K562 (cell line): ENCODE results near the gene PRKCQ. TPM values are rescaled to one million over a fixed set of nuclear protein-coding genes. Genes with fewer than 3 reads are reported as not detected.

Experiments
- ATAC-seq: fragments of 200-7000 bp; cut with Tn5 transposase; 3 replicates; pipeline ENCODE4 v1.9.1; 2020; ENCODE audit warnings: moderate library complexity
- BruUV-seq: library from RNA; stranded (reverse); fragments of 400-500 nt; replicated peaks from 2 replicates; lab custom pipeline; 2021; lab: Mats Ljungman, UMichigan
- CTCF ChIA-PET: fragments of 300-600 bp; formaldehyde crosslinking; extraction: SDS; loops from one replicate; lab custom pipeline; 2021; ENCODE audit warnings: low intra/inter-chr PET ratio; lab: Yijun Ruan, JAX
- POLR2A ChIA-PET: fragments of 300-600, 350-650 bp; sonication (Branson Sonifier 250); formaldehyde crosslinking; extraction: SDS; loops from one replicate; lab custom pipeline; 2021; ENCODE audit warnings: antibody characterized with exemption, inconsistent platforms; lab: Yijun Ruan, JAX
- DNase-seq, 4 experiments: peaks; one replicate each; pipeline versions ENCODE4 v3.0.0 to v3.0.0-alpha.2; 2011 to 2018; ENCODE audit warnings: low spot score in 3 of 4, mixed read lengths in 3 of 4; ENCODE audit errors: extremely low read depth in 1 of 4
- FAIRE-seq: peaks from 2 replicates; lab custom pipeline; 2011; peaks lifted over from hg19 to GRCh38; lab: Jason Lieb, UNC
- H2AFZ ChIP-seq: 2 replicates; pipeline ENCODE4 v1.6.0; 2011; ENCODE audit warnings: low read depth, low read length, control low read depth, inconsistent platforms
- H3K27ac ChIP-seq: fragments of 200-600 bp; 3 replicates; pipeline ENCODE4 v1.8.0; 2011; ENCODE audit warnings: low read depth, mild to moderate bottlenecking, control low read depth, inconsistent platforms, low read length, moderate library complexity, mixed read lengths; ENCODE audit errors: extremely low read depth
- H3K27me3 ChIP-seq, 2 experiments: fragments of 300-600 bp in 1 of 2; 2 replicates in 1 of 2; 3 replicates in 1 of 2; pipeline versions ENCODE4 v1.6.0 to v1.8.0; 2011; ENCODE audit warnings: inconsistent platforms in 2 of 2, low read length in 2 of 2, mild to moderate bottlenecking in 1 of 2, mixed read lengths in 1 of 2, moderate library complexity in 1 of 2; ENCODE audit not compliant: control insufficient read depth in 2 of 2, insufficient read depth in 2 of 2
- H3K36me3 ChIP-seq: fragments of 300-600 bp; 3 replicates; pipeline ENCODE4 v1.8.0; 2011; ENCODE audit warnings: mild to moderate bottlenecking, low read length, inconsistent platforms; ENCODE audit not compliant: control insufficient read depth, insufficient read depth
- H3K4me1 ChIP-seq, 2 experiments: fragments of 200-600 bp in 1 of 2; replicated peaks in 1 of 2; 2 replicates in 1 of 2; 3 replicates in 1 of 2; pipeline versions ENCODE4 v1.5.1 to v1.8.0; 2011; ENCODE audit warnings: inconsistent platforms in 2 of 2, low read length in 2 of 2, mild to moderate bottlenecking in 1 of 2, mixed read lengths in 1 of 2, moderate library complexity in 1 of 2; ENCODE audit not compliant: control insufficient read depth in 2 of 2, insufficient read depth in 2 of 2
- H3K4me2 ChIP-seq: 2 replicates; pipeline ENCODE4 v1.6.1; 2011; ENCODE audit warnings: low read length, control low read depth, inconsistent platforms, mixed read lengths; ENCODE audit not compliant: insufficient read depth
- H3K4me3 ChIP-seq: fragments of 200-600 bp; sonication (generic), shearing (Covaris generic); 2 replicates; pipeline ENCODE4 v1.5.1; 2016; ENCODE audit warnings: control low read depth, inconsistent platforms
- H3K79me2 ChIP-seq: fragments of 200-600 bp; 3 replicates; pipeline ENCODE4 v1.8.0; 2011; ENCODE audit warnings: low read length, inconsistent platforms; ENCODE audit not compliant: control insufficient read depth, insufficient read depth
- H3K9ac ChIP-seq, 2 experiments: 2 replicates each; pipeline versions ENCODE4 v1.6.0 to v1.6.1; 2011; ENCODE audit warnings: low read depth in 2 of 2, low read length in 2 of 2, control low read depth in 1 of 2, inconsistent platforms in 1 of 2, mild to moderate bottlenecking in 1 of 2, mixed read lengths in 1 of 2; ENCODE audit not compliant: insufficient read depth in 1 of 2
- H3K9me1 ChIP-seq: one replicate; pipeline ENCODE4 v1.6.0; 2011; ENCODE audit warnings: inconsistent platforms, mild to moderate bottlenecking, low read length, moderate library complexity; ENCODE audit not compliant: control insufficient read depth, insufficient read depth
- H3K9me3 ChIP-seq: replicated peaks from 2 replicates; pipeline ENCODE4 v1.5.1; 2011; ENCODE audit warnings: low read depth, low read length, inconsistent platforms; ENCODE audit not compliant: control insufficient read depth, insufficient read depth
- H4K20me1 ChIP-seq: replicated peaks from 2 replicates; pipeline ENCODE4 v1.6.1; 2011; ENCODE audit warnings: low read length, inconsistent platforms, mixed read lengths; ENCODE audit not compliant: control insufficient read depth, insufficient read depth
- ARHGAP35 ChIP-seq: fragments of 450-650 bp; IDR thresholded peaks from 2 replicates; pipeline ENCODE4 v1.6.1; 2018; ENCODE audit not compliant: partially characterized antibody
- ARID2 ChIP-seq: fragments of 450-650 bp; IDR thresholded peaks from 2 replicates; pipeline ENCODE4 v1.6.1; 2017; ENCODE audit warnings: antibody characterized with exemption, mild to moderate bottlenecking
- C11orf30 ChIP-seq: fragments of 450-650 bp; IDR thresholded peaks from 2 replicates; pipeline ENCODE4 v1.6.1; 2016; ENCODE audit warnings: low read depth, mild to moderate bottlenecking
- CHAMP1 ChIP-seq: fragments of 450-650 bp; IDR thresholded peaks from 2 replicates; pipeline ENCODE4 v1.6.1; 2016; ENCODE audit warnings: mild to moderate bottlenecking
- LEF1 ChIP-seq: fragments of 450-650 bp; IDR thresholded peaks from 2 replicates; pipeline ENCODE4 v1.6.1; 2016; ENCODE audit warnings: mild to moderate bottlenecking
- MTF1 ChIP-seq: fragments of 250-450 bp; sonication (Bioruptor Pico); IDR thresholded peaks from 2 replicates; pipeline ENCODE4 v1.9.0; 2021; ENCODE audit warnings: moderate library complexity, mild to moderate bottlenecking, inconsistent platforms, borderline replicate concordance
- NFXL1 ChIP-seq: fragments of 450-650 bp; formaldehyde crosslinking; IDR thresholded peaks from 2 replicates; pipeline ENCODE4 v1.4.0; 2021; ENCODE audit warnings: mild to moderate bottlenecking
- SOX6 ChIP-seq: fragments of 450-650 bp; IDR thresholded peaks from 2 replicates; pipeline ENCODE4 v1.6.1; 2014; ENCODE audit warnings: mild to moderate bottlenecking
- TCFL5 ChIP-seq: fragments of 250-450 bp; sonication (Bioruptor Pico); conservative IDR thresholded peaks from 2 replicates; pipeline ENCODE4 v1.6.1; 2021; ENCODE audit warnings: mild to moderate bottlenecking, moderate library complexity, matching md5 sums
- ZNF24 ChIP-seq: fragments of 450-650 bp; IDR thresholded peaks from 2 replicates; pipeline ENCODE4 v1.6.1; 2016
- ZNF3 ChIP-seq: fragments of 250-450 bp; sonication (Bioruptor Pico); IDR thresholded peaks from 2 replicates; pipeline ENCODE4 v1.5.0; 2021; ENCODE audit warnings: mild to moderate bottlenecking, moderate library complexity
- ZNF316 ChIP-seq: fragments of 450-650 bp; IDR thresholded peaks from 2 replicates; pipeline ENCODE4 v1.6.1; 2016
- ZNF561 ChIP-seq: fragments of 450-650 bp; formaldehyde crosslinking; conservative IDR thresholded peaks from 2 replicates; pipeline ENCODE4 v1.4.0; 2020; ENCODE audit warnings: mild to moderate bottlenecking, moderate library complexity
- ZNF655 ChIP-seq: fragments of 250-450 bp; sonication (Bioruptor Pico); IDR thresholded peaks from 2 replicates; pipeline ENCODE4 v1.5.0; 2021
- ZSCAN32 ChIP-seq: fragments of 450-650 bp; formaldehyde crosslinking; IDR thresholded peaks from 2 replicates; pipeline ENCODE4 v1.4.0; 2020; ENCODE audit warnings: mild to moderate bottlenecking, moderate library complexity
- WGBS: fragments of 100-300 bp; shearing (Covaris generic); methylation state at CpG from one replicate; pipeline ENCODE4 v1.1.6; 2016; ENCODE audit warnings: low coverage, mixed read lengths; ENCODE audit not compliant: insufficient coverage; ENCODE audit errors: missing lambda C conversion rate; 5-methylcytosine and 5-hydroxymethylcytosine counted together
- in situ Hi-C: fragments of 300-500 bp; cut with MboI; formaldehyde crosslinking; loops from 4 replicates; pipeline ENCODE4 v1.15.0; 2018; ENCODE audit warnings: inconsistent platforms, mixed read lengths
- intact Hi-C: fragments of 100-400 bp; cut with micrococcal nuclease; formaldehyde crosslinking; loops from 2 replicates; pipeline ENCODE4 v1.14.2; 2022
- polyA plus RNA-seq, 8 experiments: library from polyadenylated mRNA; depleted of rRNA in 4 of 8; stranded (reverse) in 5 of 8; unstranded in 3 of 8; fragments of >200 nt; fragmentation: Nextera tagmentation in 2 of 8; fragmentation: Illumina TruSeq in 1 of 8; extraction: Ambion mirVana in 2 of 8; extraction: Trizol in 1 of 8; gene quantifications; 2 replicates each; pipeline versions ENCODE4 v1.2.1 to v1.2.3, GENCODE V29; 2011 to 2014; ENCODE audit warnings: inconsistent platforms in 1 of 8, missing spikeins in 1 of 8
- total RNA-seq, 7 experiments: library from RNA; depleted of rRNA in 6 of 7; stranded (reverse); fragments of >200 nt in 6 of 7; fragmentation: Illumina TruSeq in 2 of 7; extraction: Trizol in 2 of 7; gene quantifications; 2 replicates each; pipeline versions ENCODE4 v1.2.1 to v1.2.3, GENCODE V29; 2011 to 2021; ENCODE audit warnings: low replicate concordance in 1 of 7
- TF ChIP-seq, protein P1 (sequence below), 3 experiments: fragments of 200-800 bp in 1 of 3; fragments of 250-450 bp in 1 of 3; fragments of 450-650 bp in 1 of 3; sonication (Bioruptor Pico) in 1 of 3; sonication (Bioruptor generic) in 1 of 3; formaldehyde crosslinking in 1 of 3; IDR thresholded peaks; 2 replicates each; pipeline versions ENCODE4 v1.6.1 to v1.8.0; 2016 to 2022; ENCODE audit warnings: mild to moderate bottlenecking in 2 of 3, missing genetic modification characterization in 2 of 3, missing compliant biosample characterization in 1 of 3, moderate library complexity in 1 of 3

PRKCQ gene
- total and polyA plus RNA-seq, 9 of the 15 experiments (the other 6 are each of a cell fraction or from before 2014, with no cell fraction given), result 4.4 to 23.3 (median 14.6) TPM

DNA sequence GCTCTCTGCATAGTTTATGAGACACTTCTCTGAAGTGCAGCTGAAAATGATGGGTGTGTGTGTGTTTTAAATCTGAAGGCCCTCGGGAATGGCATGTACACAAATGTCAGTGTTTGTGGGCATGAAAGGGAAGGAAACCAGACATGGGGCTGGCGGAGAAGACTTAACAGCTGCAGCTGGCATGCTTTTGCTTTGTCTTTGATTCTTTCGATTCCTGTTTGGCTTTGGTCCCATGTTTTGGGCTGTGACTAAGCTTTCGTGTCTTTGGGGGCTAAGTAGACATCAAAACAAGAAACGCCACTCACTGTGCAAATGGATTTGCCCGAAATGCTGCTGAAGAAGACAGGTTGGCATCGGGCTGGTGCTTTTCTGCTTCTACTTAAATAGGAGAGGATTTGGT lies 198.0 kb downstream of the PRKCQ start:
- Histone ChIP-seq H2AFZ (no peak overlapping the region), H3K4me3 (no peak overlapping the region), H3K79me2 (no peaks in the 10 kb centered on the region), H3K4me1 (no peaks in the 10 kb centered on the region), H3K4me2 (no peak overlapping the region), H3K27me3 (peaks cover 10 to 32% of the 10 kb centered on the region in 2 experiments; a peak in 4 of 5 replicates), H3K9me3 (peaks cover 3% of the 10 kb centered on the region), H4K20me1 (no peaks in the 10 kb centered on the region), H3K9me1 (no peaks in the 10 kb centered on the region), H3K36me3 (no peaks in the 10 kb centered on the region)
- intact Hi-C loops (no loop called here), in situ Hi-C loops (loop anchor here (25.0 kb wide), 1 partner anchor 445 kb away; no protein-coding TSS in a partner anchor)
- FAIRE-seq (no peak), ATAC-seq (no peak), DNase-seq (no peak)
- no TSS peak for BruUV-seq
- POLR2A ChIA-PET, result no interaction called here
- 1% methylated on average over 7 of the region's 7 CpGs for WGBS
- TF ChIP-seq ARHGAP35, result no peak
- TF ChIP-seq ZNF561, result no peak
- TF ChIP-seq, protein P1, sequence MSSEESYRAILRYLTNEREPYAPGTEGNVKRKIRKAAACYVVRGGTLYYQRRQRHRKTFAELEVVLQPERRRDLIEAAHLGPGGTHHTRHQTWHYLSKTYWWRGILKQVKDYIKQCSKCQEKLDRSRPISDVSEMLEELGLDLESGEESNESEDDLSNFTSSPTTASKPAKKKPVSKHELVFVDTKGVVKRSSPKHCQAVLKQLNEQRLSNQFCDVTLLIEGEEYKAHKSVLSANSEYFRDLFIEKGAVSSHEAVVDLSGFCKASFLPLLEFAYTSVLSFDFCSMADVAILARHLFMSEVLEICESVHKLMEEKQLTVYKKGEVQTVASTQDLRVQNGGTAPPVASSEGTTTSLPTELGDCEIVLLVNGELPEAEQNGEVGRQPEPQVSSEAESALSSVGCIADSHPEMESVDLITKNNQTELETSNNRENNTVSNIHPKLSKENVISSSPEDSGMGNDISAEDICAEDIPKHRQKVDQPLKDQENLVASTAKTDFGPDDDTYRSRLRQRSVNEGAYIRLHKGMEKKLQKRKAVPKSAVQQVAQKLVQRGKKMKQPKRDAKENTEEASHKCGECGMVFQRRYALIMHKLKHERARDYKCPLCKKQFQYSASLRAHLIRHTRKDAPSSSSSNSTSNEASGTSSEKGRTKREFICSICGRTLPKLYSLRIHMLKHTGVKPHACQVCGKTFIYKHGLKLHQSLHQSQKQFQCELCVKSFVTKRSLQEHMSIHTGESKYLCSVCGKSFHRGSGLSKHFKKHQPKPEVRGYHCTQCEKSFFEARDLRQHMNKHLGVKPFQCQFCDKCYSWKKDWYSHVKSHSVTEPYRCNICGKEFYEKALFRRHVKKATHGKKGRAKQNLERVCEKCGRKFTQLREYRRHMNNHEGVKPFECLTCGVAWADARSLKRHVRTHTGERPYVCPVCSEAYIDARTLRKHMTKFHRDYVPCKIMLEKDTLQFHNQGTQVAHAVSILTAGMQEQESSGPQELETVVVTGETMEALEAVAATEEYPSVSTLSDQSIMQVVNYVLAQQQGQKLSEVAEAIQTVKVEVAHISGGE (CRISPR knock-in tag; IDR thresholded peaks at IDR 0.05), result no peak
- TF ChIP-seq ARID2, result no peak
- TF ChIP-seq SOX6, result no peak
- no peak for TF ChIP-seq ZNF3
- TF ChIP-seq TCFL5 (CRISPR knock-in tag), result no peak
- no peak for TF ChIP-seq CHAMP1
- TF ChIP-seq NFXL1 (CRISPR knock-in tag), result no peak
- TF ChIP-seq ZNF316, result no peak
- no peak for TF ChIP-seq ZSCAN32 (CRISPR knock-in tag)
- TF ChIP-seq ZNF24, result no peak
- no peak for TF ChIP-seq ZNF655 (CRISPR knock-in tag)
- TF ChIP-seq C11orf30, result no peak
- TF ChIP-seq LEF1, result no peak
- TF ChIP-seq MTF1 (CRISPR knock-in tag), result no peak
- TF ChIP-seq, all 486 proteins: peak for 0
- no peak overlapping the region for H3K27ac ChIP-seq
- H3K9ac ChIP-seq, result no peak overlapping the region
- CTCF ChIA-PET, result no interaction called here
